DOHH2 (cell line): ENCODE data around the gene VPS51.
A peak's percentile ranks its signal among the peaks of the same experiment; 100 is the strongest.

ENCODE experiments used
- H3F3A ChIP-seq: fragments of 200-600 bp; sonication (generic), shearing (Covaris generic); 2 replicates; pipeline ENCODE4 v1.6.0; 2016; ENCODE audit warnings: antibody characterized with exemption, mild to moderate bottlenecking; ENCODE audit not compliant: control insufficient read depth, insufficient read depth
- H3K27ac ChIP-seq: fragments of 200-600 bp; sonication (generic); 2 replicates; pipeline ENCODE4 v1.5.1; 2014; ENCODE audit warnings: low read depth, mild to moderate bottlenecking, low read length, moderate library complexity
- H3K27me3 ChIP-seq: fragments of 200-600 bp; sonication (generic); 2 replicates; pipeline ENCODE4 v1.6.1; 2014; ENCODE audit warnings: mild to moderate bottlenecking, low read length, mixed read lengths; ENCODE audit not compliant: control insufficient read depth
- H3K36me3 ChIP-seq: fragments of 200-600 bp; sonication (generic); 2 replicates; pipeline ENCODE4 v1.6.1; 2014; ENCODE audit warnings: mild to moderate bottlenecking, low read length, moderate library complexity, mixed read lengths; ENCODE audit not compliant: control insufficient read depth
- H3K4me1 ChIP-seq: fragments of 200-600 bp; sonication (generic); 2 replicates; pipeline ENCODE4 v1.6.1; 2014; ENCODE audit warnings: mild to moderate bottlenecking, low read length, mixed read lengths; ENCODE audit not compliant: control insufficient read depth
- H3K4me2 ChIP-seq: fragments of 200-600 bp; sonication (generic); 2 replicates; pipeline ENCODE4 v1.6.0; 2014; ENCODE audit warnings: mild to moderate bottlenecking, low read length, moderate library complexity
- H3K4me3 ChIP-seq: fragments of 200-600 bp; sonication (generic); 2 replicates; pipeline ENCODE4 v1.5.1; 2014; ENCODE audit warnings: mild to moderate bottlenecking, low read length, mixed read lengths
- H3K79me2 ChIP-seq: fragments of 200-600 bp; sonication (generic); 2 replicates; pipeline ENCODE4 v1.6.1; 2014; ENCODE audit warnings: mild to moderate bottlenecking, low read length, mixed read lengths; ENCODE audit not compliant: control insufficient read depth
- H3K9me2 ChIP-seq: fragments of 200-600 bp; sonication (generic); replicated peaks from 2 replicates; pipeline ENCODE4 v1.6.1; 2014; ENCODE audit warnings: mild to moderate bottlenecking, low read length, mixed read lengths; ENCODE audit not compliant: control insufficient read depth
- H3K9me3 ChIP-seq: fragments of 200-600 bp; sonication (generic); 2 replicates; pipeline ENCODE4 v1.6.1; 2014; ENCODE audit warnings: antibody characterized with exemption, low read length, mixed read lengths; ENCODE audit not compliant: control insufficient read depth, insufficient read depth
- H4K20me1 ChIP-seq: fragments of 200-600 bp; sonication (generic); 2 replicates; pipeline ENCODE4 v1.6.0; 2014; ENCODE audit warnings: low read depth, mild to moderate bottlenecking, antibody characterized with exemption, low read length, moderate library complexity; ENCODE audit not compliant: control insufficient read depth, insufficient read depth
- EZH2phosphoT487 ChIP-seq: fragments of 200-600 bp; sonication (generic); IDR thresholded peaks from 2 replicates; pipeline ENCODE4 v1.6.1; 2017; ENCODE audit warnings: borderline replicate concordance, mild to moderate bottlenecking, antibody characterized with exemption, low read length, moderate library complexity, mixed read lengths
- TF ChIP-seq, protein P1 (sequence below): fragments of 200-600 bp; sonication (generic); IDR thresholded peaks from one replicate; pipeline ENCODE4 v1.5.1; 2014; ENCODE audit warnings: antibody characterized with exemption, mild to moderate bottlenecking, low read depth, low read length; ENCODE audit not compliant: poor library complexity, severe bottlenecking

Gene VPS51

DNA sequence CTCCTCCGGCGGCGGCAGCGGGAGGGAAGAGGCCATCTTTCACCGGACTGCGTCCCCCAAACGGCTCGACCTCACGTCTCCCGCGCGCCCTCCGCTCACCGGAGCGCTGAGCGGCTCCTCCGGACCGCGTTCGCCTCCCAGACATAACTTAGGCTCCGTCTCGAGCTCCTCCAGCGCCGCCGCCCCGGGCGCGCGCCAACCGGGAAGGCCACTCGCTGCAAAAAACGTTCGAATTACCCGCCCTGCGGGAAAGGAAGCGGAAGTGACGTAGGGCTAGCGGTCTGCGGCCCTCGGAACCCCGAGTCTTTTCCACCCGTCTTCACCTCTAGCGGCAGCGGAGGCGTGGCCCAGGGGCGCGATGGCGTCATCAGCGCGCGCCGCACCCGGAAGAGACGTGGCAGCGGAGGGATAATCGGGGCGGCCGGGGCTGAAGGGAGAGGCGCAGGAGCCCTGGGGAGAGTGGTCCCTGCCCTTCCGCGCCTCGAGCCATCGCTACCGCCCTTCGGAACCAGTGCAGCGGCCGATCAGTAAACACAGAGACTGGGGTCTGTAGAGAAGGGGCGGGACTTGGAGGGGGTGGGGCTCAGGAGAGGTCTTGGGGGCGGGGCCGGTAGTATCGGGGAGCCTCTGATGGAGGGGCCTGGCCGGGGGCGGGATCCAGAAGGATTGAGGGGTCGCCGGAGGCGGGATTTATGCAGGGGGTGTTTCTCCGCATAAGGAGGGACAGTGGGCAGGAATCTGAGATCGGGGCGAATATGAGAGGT is 12.0 kb upstream of the VPS51 start, which contains the start of the genes CDCA5 and ZFPL1:
TSS of gene CDCA5 (minus strand) at position 207 of the 764 bp plus-strand sequence. CDS start at position 145, 62 bp downstream.
TSS of gene ZFPL1 (plus strand) at position 389 of the 764 bp plus-strand sequence. CDS start 477 bp downstream, outside the sequence.
- no peaks in the 10 kb centered on the region for H3K27me3 ChIP-seq
- peak within 1 kb of the TSS; percentile 70 for H3K27ac ChIP-seq
- H3K9me3 ChIP-seq: no peaks in the 10 kb centered on the region
- H3K4me3 ChIP-seq: peak within 1 kb of the TSS; percentile 90
- no peaks in the 10 kb centered on the region for H4K20me1 ChIP-seq
- peaks cover 42% of the 10 kb centered on the region for H3K4me1 ChIP-seq
- peak within 1 kb of the TSS; percentile 85 for H3K4me2 ChIP-seq
- H3K36me3 ChIP-seq: peaks cover 73% of the 10 kb centered on the region
- H3F3A ChIP-seq: 0 out of 2 replicates have a peak, but pooled peaks cover 2% of the 10 kb centered on the region
- H3K79me2 ChIP-seq: peaks cover 61% of the 10 kb centered on the region
- TF ChIP-seq EZH2phosphoT487: no peak
- TF ChIP-seq, protein P1, sequence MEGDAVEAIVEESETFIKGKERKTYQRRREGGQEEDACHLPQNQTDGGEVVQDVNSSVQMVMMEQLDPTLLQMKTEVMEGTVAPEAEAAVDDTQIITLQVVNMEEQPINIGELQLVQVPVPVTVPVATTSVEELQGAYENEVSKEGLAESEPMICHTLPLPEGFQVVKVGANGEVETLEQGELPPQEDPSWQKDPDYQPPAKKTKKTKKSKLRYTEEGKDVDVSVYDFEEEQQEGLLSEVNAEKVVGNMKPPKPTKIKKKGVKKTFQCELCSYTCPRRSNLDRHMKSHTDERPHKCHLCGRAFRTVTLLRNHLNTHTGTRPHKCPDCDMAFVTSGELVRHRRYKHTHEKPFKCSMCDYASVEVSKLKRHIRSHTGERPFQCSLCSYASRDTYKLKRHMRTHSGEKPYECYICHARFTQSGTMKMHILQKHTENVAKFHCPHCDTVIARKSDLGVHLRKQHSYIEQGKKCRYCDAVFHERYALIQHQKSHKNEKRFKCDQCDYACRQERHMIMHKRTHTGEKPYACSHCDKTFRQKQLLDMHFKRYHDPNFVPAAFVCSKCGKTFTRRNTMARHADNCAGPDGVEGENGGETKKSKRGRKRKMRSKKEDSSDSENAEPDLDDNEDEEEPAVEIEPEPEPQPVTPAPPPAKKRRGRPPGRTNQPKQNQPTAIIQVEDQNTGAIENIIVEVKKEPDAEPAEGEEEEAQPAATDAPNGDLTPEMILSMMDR: no peak
- no peaks in the 10 kb centered on the region for H3K9me2 ChIP-seq

DNA sequence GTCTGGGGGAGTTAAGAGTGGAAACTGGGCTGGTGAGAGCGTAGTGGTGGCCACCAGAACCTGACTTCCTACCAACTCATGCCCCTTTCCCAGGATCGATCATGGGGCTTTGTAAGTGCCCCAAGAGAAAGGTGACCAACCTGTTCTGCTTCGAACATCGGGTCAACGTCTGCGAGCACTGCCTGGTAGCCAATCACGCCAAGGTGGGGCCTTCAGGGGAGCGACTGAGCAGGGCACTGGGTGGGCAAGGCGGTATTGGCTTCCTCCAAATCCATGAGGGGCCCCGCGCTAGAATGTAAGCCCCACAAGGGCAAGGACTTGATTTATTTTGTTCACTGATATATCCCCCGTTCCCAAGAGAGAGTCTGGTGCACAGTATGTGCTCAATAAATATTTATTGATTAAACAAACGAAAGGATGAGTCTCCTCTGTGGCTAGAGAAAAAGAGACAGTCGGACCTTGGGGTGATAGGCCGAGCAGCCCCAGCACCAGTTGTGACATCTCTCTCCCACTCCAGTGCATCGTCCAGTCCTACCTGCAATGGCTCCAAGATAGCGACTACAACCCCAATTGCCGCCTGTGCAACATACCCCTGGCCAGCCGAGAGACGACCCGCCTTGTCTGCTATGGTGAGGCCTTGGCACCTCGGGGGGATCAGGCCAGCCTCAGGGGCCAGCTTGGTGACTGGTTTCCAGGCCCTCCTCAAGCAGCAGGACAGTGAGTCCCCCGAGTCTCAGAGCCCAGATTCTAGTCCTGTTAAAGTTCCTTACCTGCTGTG is 11.2 kb upstream of the VPS51 start:
- Histone ChIP-seq H3K79me2 (peaks cover 54% of the 10 kb centered on the region), H3F3A (0 out of 2 replicates have a peak, but pooled peaks cover 2% of the 10 kb centered on the region), H3K4me3 (peak overlapping the region; percentile 90), H3K4me1 (peaks cover 37% of the 10 kb centered on the region), H3K27ac (peak overlapping the region; percentile 70; the same call in 1 of the 2 replicates), H3K9me3 (no peaks in the 10 kb centered on the region), H3K36me3 (peaks cover 65% of the 10 kb centered on the region), H3K4me2 (peak overlapping the region; percentile 85), H3K9me2 (no peaks in the 10 kb centered on the region), H4K20me1 (no peaks in the 10 kb centered on the region), H3K27me3 (no peaks in the 10 kb centered on the region)
- TF ChIP-seq, protein P1: no peak
- no peak for TF ChIP-seq EZH2phosphoT487

DNA sequence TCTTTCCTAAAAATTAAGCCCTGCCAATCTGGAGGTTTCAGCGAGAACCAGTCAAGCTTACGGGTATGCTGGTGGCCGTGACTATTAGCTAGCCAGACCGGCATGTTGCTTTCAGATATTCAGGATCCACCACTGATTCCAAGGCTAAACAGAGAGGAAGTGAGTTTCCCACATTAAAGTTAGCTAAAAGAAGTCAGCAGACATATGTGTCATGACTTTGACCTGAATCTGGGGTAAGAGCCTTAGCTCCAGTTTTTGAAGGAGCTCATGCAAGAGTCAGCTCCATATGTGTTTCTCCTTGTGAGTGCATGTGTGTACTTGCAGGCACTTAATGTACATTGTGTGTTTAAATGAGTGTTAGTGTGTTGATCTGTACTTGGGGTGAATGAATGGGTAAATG is 10.6 kb upstream of the VPS51 start:
- Histone ChIP-seq H3K9me2 (no peaks in the 10 kb centered on the region), H3K27me3 (no peaks in the 10 kb centered on the region), H3K79me2 (peaks cover 49% of the 10 kb centered on the region), H3K4me3 (peak overlapping the region; percentile 90; the same call in 1 of the 2 replicates), H3K4me1 (peaks cover 33% of the 10 kb centered on the region), H3K27ac (no peak overlapping the region), H4K20me1 (no peaks in the 10 kb centered on the region), H3K9me3 (no peaks in the 10 kb centered on the region), H3F3A (0 out of 2 replicates have a peak, but pooled peaks cover 2% of the 10 kb centered on the region), H3K4me2 (0 out of 2 replicates have a peak overlapping the region, but pooled peaks have one; percentile 85), H3K36me3 (peaks cover 60% of the 10 kb centered on the region)
- TF ChIP-seq EZH2phosphoT487: no peak
- TF ChIP-seq, protein P1: no peak
